ENCODE results near the gene MARK2.

DNA sequence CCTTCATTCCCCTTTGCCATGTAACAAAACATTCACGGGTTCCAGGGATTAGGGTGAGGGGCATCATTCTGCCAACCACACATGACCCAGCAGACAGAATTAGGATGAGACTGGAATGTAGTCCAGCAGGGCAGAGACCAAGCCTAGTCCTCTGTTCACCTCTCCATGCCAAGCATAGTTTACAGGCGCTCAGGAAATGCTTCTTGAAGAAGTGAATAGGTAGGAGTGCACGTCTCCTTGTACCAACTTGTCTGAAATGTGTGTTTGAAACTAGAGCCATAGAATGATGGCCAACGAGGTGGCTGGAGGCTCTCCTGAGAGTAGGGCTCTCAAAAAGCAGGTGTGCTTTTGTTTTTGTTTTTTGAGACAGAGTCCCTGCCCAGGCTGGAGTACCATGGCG, 17.5 kb upstream of the MARK2 start:
- TF ChIP-seq CTCF (IDR thresholded peaks at IDR 0.05), result no peak
- no peak for TF ChIP-seq ZFX (IDR thresholded peaks at IDR 0.05; ENCODE audit: borderline replicate concordance)
